PC-9 (cell line): ENCODE measurements around the gene SLC51B.

ENCODE experiments used
- CTCF ChIP-seq: fragments of 200-600 bp; sonication (generic); conservative IDR thresholded peaks from 2 replicates; pipeline ENCODE4 v1.6.1; 2017; ENCODE audit warnings: mixed run types, antibody characterized with exemption, mild to moderate bottlenecking, moderate library complexity
- EZH2 ChIP-seq: fragments of 200-600 bp; sonication (generic); IDR thresholded peaks from 2 replicates; pipeline ENCODE4 v1.8.0; 2017; ENCODE audit warnings: antibody characterized with exemption, low read depth

- TF ChIP-seq CTCF, result no peak
- TF ChIP-seq EZH2, result no peak
Measured at GRCh38 chr15:65034719-65035118, 10.5 kb upstream of the SLC51B start.
